Parietal lobe (tissue), 1 donor: Measurements from ENCODE around the gene POLQ. TPM values are rescaled to one million over a fixed set of nuclear protein-coding genes. Genes with fewer than 3 reads are reported as not detected.

Experiments used
- total RNA-seq: library from RNA; depleted of rRNA; stranded (reverse); fragments of >200 nt; gene quantifications from one replicate; pipeline ENCODE4 v1.2.3, GENCODE V29; 2014

The POLQ gene
- total RNA-seq = 3.8 TPM

GRCh38 chr3:121545574-121546455, at the start of gene POLQ:
Gene POLQ, minus strand, starts transcription at chr3:121545988. Its CDS starts 111 bp downstream, at chr3:121545877.

DNA sequence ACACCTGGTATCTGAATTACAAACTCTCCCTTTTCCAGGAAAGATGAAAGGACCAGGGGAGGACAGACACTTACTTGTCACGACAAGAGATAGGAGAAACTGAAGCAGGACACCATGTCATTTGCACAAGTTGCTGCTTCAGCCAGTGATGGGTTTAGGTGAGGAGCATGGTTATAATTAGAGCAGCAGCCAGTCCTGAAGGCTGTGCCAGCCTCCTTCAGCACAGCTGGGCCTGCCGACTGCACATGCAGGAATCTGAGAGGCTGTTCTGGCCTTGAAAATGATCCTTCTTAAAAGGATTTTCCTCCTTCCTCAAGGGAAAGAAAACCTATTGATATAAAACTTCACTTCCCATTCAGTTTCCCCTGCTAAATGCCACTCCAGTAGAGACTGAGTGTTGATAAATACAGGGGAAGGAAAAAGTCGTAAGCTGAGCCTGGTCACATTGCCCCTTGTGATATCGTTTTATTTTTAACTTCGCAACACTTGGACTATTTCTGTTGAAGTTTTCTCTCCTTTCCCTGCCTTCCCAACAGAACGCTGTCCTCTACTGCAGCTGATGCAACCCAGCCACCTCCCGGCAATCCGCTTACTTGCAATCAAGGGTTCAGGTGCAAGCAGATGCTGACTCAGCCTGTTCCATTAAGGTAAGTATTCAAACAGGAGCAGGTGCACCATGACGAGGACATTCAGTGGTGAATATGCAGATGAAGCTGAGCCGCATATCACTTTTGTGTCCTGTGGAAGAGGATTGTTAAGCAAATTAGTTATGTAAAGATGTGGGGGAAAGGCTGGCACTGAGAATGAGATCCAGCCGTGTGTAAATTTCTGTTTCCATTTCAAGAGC, 47.3 kb upstream of the POLQ start, which contains the start of gene FBXO40:
TSS of gene FBXO40 (plus strand) at position 524 of the 847 bp plus-strand sequence. CDS start 27,197 bp downstream, outside the sequence.

GRCh38 chr3:121567649-121568048, 21.9 kb upstream of the POLQ start, which contains the start of gene ARGFX:
Gene ARGFX, plus strand, starts transcription at chr3:121567949. Its CDS starts 2,765 bp downstream, at chr3:121570714.

Other genes starting within 250 kb of the POLQ start
- gene ARGFX, start 22.0 kb upstream of the POLQ start, total RNA-seq = not detected
- not detected for gene FBXO40, start 47.4 kb upstream of the POLQ start, total RNA-seq
- 2.2 TPM for gene HCLS1, start 114.9 kb upstream of the POLQ start, total RNA-seq
- 67.9 TPM for gene GOLGB1, start 203.8 kb upstream of the POLQ start, total RNA-seq